HG03064 (cell line): ENCODE measurements around the gene MROH2A.

Source experiments
- ATAC-seq: cut with Tn5 transposase; IDR thresholded peaks from one replicate; pipeline ENCODE4 v1.9.1; 2021; ENCODE audit warnings: low read depth; ENCODE audit not compliant: unreplicated experiment

The MROH2A gene

DNA sequence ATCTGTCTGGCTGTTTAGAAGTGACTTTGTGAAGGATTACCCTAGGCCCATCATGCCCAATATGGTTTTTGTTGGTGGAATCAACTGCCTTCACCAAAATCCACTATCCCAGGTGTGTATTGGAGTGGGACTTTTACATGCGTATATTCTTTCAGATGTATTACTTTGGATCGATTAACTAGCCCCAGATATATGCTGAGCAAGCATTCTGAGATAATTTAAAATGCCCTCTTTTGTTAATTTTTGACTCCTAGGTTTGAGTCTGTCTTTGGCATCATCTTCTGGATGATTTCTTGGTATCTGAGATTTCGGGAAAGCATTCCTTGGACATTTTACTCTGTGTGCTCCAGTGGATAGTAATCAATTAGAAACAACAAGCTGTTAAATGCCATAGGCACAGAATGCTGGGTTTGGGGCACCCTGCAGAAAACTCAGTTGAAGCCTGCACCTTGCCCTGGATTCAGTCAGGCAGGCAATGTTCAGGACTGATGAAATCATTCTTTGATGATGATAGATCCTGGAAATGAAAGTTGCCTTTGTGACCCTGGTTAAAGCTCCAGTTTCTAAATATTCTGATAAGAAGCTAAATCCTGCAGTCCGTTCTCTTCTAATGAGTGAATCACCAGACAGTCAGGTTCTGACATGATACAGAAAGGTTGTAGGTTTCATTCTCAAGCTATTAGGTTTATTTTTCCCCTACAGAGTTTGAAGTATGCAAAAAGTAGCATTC is 16.9 kb upstream of the MROH2A start:
- no peak for ATAC-seq

DNA sequence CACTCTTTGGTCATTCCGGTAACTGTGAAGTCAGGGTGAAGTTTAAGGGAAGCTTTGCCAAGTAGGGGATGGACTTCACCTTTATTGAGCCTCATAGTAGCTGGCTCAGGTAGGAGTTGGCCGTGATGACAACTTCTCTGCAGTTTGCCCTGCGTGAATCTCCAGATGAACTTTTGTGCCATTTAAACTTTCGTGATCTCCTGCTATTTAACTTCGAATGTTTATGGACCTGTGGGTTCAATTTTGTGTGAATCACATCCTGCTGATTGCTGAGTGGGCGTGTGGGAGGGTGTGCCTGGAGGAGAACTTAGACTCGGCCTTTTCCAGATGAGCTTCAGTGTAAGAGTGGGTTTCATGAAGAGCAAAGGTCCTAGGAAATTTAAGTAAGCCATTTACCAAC is 13.9 kb upstream of the MROH2A start:
- ATAC-seq: no peak

DNA sequence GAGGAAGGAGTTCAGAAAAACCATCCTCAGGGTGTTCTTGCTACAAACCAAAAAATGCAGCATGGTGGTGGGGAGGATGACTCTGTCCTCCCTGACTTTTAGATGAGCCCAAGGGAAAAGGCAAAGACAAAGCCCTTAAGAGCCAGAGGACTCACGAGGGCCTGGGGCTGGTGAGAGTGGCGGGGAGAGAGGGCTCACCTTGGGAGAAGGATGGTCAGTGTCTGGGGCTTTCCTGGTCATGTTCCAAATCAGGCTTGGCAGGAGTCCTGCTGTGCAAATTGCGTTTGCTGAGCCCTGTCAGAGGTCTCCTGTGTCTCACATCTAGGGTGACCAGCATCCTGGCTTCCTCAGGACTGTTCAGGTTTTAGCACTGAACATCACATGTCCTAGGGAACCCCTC is 13.4 kb upstream of the MROH2A start:
- ATAC-seq: no peak

DNA sequence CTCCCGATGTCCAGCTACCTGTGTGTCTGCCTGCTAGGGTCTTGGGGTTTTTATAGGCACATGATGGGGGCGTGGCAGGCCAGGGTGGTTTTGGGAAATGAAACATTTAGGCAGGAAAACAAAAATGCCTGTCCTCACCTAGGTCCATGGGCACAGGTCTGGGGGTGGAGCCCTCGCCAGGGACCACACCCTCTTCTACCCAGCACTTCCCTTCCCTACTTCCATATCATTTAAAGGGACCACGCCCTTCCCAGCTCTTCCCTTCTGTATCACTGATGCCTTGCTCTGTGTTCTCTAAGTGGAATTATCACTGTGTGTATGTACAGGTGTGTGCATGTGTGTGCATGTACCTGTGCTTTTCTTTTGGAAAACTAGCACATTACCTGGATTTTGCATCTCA is 11.7 kb upstream of the MROH2A start:
- no peak for ATAC-seq

DNA sequence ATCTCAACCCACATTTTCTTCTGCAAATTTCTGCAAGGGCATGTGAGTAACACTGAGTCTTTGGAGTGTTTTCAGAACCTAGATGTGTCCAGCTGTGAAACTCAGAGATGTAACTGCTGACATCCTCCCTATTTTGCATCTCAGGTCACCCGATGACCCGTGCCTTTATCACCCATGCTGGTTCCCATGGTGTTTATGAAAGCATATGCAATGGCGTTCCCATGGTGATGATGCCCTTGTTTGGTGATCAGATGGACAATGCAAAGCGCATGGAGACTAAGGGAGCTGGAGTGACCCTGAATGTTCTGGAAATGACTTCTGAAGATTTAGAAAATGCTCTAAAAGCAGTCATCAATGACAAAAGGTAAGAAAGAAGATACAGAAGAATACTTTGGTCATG is 10.1 kb upstream of the MROH2A start:
- ATAC-seq: no peak

DNA sequence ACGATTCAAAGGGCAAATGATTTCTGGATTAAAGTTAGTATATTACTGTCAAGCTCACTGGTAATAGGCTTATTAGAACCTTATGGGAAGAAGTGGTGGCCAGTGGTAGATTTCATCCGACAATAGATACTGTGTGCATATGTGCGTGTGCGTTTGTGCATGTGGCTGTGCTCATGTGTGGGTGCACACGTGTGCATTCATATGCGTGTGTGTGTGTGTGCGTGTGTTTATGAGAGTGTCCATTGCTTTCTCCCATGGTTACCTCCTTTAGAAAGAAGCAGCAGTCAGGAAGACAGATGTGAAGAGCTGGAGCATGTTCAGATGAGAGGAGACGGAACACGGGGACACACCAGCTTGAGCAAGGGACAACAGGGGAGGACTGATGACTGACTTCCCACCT is 8.9 kb upstream of the MROH2A start:
- ATAC-seq: no peak

DNA sequence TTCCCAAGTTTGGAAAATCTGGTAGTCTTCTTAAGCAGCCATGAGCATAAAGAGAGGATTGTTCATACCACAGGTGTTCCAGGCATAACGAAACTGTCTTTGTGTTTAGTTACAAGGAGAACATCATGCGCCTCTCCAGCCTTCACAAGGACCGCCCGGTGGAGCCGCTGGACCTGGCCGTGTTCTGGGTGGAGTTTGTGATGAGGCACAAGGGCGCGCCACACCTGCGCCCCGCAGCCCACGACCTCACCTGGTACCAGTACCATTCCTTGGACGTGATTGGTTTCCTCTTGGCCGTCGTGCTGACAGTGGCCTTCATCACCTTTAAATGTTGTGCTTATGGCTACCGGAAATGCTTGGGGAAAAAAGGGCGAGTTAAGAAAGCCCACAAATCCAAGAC is 6.0 kb upstream of the MROH2A start:
- no peak for ATAC-seq

DNA sequence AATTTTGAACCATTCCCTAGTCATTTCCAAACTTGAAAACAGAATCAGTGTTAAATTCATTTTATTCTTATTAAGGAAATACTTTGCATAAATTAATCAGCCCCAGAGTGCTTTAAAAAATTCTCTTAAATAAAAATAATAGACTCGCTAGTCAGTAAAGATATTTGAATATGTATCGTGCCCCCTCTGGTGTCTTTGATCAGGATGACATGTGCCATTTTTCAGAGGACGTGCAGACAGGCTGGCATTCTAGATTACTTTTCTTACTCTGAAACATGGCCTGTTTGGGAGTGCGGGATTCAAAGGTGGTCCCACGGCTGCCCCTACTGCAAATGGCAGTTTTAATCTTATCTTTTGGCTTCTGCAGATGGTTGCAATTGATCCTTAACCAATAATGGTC is 5.5 kb upstream of the MROH2A start:
- ATAC-seq: no peak

DNA sequence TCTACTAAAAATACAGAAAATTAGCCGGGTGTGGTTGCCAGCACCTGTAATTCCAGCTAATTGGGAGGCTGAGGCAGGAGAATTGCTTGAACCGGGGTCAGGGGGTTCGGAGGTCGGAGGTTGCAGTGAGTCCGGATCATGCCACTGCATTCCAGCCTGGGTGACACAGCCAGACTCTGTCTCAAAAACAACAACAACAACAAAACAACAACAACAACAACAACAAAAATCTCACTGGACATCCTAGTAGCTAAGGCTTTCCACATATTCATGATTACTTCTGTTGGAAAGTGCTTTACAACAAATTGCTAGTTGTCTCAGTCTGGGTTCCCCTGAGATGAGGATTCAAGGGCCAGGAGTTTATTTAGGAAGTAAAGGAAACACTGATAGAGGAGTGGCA is 4.3 kb upstream of the MROH2A start:
- no peak for ATAC-seq

DNA sequence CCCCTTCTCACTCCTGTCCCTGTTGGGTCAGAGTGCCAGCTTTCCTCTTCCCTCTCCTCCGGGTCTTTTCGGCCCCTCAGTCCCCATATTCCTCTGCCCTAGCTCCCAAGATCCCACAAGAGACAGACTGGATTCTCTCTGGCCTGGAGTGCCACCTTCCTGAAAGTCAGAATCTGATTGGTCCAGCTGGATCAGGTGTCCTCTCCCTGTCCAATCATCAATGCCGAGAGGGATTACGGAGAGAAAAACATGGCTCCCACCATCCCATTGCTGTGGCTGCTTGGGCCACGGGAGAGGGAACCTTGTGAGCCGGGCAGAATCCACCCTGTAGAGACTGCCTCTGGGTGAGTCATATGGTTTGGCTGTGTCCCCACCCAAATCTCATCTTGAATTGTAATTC is 2.7 kb upstream of the MROH2A start:
- ATAC-seq: no peak

DNA sequence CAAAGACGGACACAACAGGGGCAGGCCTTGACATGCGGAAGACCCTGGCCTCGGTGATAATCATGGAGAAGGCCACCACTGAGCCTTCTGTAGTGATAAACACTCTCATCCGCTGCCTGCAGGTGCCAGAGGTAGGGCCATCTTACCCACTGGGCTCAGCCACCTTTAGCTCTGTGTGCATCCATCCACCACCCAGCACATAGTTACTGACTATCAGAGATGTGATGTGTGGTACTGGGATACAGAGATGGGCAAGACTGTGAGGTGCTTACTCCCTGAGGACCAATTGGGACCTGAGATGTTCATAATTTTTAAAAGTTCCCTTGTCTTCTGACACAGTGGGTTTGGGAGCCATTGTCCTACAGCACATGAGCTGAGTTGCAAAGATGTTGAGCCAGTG is 1.6 kb downstream of the MROH2A start:
- no peak for ATAC-seq

DNA sequence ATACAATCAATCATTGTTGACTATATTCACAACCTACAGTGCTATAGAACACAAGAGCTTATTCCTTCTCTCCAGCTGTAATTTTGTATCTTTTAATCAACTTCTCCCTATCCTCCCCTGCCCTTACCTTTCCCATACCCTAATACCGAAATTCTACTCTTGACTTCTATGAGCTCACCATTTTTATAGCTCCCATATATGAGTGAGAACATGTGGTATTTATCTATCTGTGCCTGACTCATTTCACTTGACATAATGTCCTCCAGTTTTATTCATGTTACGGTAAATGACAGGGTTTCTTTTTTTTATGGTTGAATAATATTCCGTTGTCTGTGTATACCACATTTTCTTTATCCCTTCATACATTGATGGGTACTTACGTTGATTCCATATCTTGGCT is 2.6 kb downstream of the MROH2A start:
- ATAC-seq: no peak

DNA sequence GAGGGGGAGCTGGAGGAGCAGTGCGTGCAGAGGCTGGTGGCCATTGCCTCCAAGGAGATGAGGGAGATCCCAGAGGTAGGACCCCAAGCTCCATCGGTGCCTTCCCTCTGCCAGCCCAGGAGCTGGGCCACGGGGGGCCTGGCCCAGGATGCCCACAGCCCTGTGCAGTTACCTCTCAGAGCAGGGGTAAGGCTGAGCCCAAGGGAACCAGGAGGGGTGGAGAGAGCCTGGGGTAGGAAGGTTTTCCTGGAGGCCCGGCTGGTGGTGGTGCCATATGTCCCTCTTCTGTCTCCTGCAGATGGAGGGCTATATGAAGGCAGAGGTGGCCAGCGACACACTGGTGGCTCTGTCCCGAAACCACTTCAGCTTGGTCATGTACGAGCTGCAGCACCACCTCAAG is 11.4 kb downstream of the MROH2A start:
- no peak for ATAC-seq

DNA sequence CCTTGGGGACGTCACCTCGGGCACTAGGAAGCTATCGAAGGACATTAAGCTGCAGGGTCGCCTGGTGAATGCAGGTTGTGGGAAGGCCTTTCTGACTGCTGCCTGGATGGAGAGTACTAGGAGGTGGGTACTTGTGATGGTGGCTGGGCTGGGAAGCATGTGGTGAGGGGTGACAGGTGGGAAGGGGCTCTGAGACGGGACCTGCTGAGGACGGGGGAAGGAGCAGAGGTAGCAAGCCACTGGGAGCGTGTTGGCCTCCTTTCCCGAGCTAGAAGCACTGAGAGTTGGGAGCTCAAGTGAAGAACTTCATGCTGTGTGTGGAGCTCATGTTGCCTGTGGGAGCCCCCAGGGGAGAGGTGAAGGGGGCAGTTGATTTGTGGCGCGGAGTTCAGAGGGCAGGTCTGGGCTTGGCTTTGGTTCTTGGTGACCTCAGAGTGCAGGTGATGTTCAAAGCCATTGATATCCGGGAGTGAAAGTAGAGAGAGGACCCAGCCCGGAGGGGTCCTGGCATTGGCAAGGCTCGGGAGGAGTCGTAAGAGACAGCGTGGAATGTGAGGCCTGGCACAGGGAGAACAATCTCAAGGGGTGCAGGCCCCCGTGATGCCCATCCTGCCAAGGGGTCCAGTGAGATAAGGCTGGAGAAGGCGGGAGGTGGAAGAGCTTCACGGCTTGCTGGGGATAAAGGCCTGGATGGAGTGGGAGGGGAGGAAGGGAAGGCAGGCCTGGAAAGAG is 13.2 kb downstream of the MROH2A start:
- no peak for ATAC-seq

DNA sequence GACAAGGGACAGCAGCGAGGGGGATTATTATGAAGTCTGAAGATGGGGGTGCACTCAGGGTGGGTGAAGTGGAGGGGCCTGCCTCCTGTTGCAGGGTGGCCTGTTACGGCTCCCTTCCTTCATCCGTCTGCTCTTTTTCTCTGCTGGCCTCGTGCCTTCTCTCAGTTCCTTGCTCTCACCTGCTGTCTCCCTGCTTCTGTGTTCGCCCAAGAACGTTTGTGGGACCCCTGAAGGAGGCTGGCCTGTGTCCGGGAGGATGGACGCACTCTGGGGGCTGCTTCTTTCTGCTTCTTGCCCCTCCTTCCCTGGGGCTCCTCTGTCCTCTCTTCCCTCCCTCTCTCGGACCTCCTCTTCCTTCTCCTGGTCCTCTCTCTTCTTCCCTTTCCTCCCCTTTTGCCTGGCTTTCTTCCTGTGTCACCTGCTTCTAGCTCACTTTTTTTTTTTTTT is 13.8 kb downstream of the MROH2A start:
- ATAC-seq: no peak

DNA sequence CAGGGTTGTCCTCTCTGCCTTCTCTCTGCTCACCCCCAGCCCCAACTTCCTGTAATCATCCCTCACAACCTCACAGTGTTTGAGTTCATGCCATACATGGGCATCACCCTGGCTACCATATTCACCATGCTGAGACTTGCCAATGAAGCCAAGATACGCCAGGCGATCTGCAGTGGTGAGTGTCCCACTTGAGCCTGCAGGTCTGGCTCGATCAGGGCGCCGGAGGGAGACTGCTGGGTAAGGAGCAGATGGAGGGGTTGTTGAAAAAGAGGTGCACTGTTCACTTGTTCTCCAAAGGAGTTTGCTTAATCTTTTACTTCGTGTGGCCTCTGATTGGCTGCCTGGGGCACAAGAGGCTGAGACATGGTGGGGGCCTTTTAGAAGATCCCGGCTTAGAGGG is 14.6 kb downstream of the MROH2A start:
- no peak for ATAC-seq

DNA sequence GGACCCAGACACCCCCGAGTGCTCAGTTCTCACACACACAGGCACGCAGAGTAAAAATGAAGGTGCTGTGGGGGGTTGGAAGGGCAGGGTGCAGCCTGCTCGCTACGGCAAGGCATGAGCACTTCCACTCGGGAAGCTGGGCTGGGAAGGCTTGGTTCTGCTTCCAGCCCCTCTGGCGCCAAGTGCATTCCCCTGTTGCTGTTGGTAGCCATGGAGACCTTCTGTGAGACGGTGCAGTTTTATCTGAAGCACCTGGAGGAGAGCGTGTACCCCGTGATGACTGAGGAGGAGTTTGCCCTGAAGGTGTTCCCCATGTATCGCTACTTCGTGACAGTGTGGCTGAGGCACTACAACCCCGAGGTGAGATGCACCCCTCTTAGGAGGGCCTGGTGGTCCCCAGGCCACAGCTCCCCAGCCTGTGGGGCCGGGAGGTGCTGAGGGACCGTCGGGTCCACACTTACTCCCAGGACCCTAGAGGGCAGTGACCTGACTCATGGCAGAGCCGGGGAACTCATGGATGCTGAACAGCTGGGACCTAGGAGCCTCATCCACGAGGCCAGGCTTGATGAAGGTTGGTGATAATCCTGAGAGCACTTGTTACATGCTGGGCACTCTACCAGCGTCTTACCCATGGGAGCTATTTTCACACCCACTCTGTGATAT is 15.5 kb downstream of the MROH2A start:
- ATAC-seq: no peak

DNA sequence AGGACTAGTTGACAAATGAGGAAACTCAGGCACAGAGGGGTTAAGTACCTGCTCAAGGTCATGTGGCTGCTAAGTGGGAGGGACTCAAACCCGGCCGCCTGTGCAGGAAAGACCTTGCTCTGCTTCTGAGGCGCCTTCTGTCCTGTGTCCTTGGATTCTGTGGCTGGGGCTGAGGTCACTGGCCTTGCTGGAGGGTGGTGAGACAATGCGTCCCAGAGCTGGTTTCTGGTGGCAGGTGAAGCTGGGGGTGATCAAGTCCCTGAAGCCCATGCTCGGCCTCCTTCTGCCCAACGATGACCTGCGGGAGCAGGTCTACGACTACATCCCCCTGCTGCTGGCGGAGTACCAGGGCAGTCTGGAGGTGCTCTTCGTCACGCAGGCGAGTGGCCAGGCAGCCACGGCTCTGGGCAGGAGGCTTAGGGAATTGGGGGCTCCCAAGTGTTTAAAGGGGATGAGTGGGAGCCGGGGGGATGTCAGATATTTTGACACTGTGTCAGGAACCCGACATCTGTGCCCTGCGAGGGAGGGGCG is 16.1 kb downstream of the MROH2A start:
- no peak for ATAC-seq

DNA sequence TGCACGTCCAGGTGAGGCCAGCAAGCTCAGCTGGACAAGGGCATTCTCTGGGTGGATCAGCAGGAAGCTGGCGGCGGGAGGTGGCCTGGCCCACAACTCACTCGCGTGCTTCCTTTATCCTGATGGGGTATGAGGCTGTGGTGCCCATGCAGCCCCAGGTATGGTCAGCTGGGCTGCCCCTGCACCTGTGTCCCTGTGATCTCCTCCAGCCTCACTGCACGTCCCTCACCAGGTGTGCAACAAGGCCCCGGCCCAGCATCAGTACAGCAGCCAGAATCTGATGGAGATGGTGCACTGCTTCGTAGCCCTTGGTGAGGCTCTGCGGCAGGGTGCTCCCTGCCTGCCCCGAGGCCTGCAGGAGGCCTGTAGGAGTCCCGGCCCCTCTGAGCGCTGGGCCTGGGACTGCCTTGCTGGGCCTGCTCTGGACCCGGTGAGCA is 17.6 kb downstream of the MROH2A start:
- no peak for ATAC-seq

DNA sequence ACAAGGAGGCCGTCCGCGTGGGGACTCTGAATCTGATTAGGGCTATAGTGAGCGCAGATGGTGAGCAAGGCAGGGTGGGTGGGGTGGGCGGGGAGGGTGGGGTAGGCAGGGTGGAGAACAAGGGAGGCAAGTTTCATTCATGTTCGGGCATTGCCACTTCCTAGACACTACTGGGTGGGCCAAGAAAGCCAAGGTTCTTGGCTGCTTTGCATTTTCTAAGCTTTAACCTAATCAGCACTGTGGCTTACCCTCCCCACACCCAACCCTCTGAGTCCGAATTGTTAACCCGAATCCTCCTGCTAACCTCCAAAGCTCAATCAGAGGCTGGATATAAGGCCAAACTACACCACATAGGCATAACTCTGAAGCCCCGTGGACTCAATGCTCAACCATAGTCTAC is 18.1 kb downstream of the MROH2A start:
- ATAC-seq: no peak

DNA sequence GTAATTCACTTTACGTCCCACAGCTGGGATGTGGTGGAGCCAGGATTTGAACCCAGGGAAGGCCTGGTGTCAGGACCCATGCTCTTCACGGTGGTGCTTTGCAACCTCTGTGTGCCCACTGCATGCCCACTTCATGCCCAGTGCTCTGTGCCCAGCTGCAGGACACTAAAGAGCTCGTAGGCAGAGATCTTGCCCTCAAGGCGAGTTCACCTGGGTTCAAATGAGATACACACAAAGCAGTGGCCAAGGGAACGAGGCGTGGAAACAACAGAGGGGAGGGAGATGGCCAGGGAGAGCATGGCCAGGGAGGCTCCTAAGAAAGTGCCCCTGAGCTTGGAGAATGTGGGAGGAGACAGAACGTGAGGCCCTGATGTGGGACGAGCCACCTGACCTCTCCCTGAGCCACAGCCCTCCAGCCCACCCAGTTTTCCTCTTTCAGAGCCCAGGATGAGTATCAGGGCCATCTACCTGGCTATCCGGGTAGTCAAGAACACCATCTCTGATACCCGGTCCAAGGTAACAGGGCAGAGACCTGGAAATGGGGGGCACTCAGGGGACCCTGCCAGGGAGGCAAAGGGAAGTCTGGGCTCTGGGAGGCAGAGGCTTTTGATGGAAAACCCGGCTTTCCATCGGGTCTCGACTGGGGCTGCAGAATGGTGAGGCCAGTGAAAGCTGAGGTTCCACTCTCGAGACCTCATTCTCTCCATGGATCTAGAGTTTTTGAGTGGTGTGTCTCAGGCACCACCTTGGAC is 20.4 kb downstream of the MROH2A start:
- ATAC-seq: no peak
